Endometrial microvascular endothelial cells (primary cell): ENCODE results near the gene CNTN5. TPM values are rescaled to one million over a fixed set of nuclear protein-coding genes. Genes with fewer than 3 reads are reported as not detected.
"Not testable (repeated sequence)": the region's sequence is repeated elsewhere in the genome, so short reads cannot be mapped to it uniquely, and the experiment has no call there.

Experiments used
- in situ Hi-C: cut with HindIII; loops from 2 replicates; pipeline ENCODE4 v1.10.0; 2017; ENCODE audit warnings: low sequenced_read_pairs, low pct_unique_long_range_greater_than_20kb; ENCODE audit errors: inconsistent ontology term
- total RNA-seq: library from RNA; depleted of rRNA; stranded (reverse); fragments of >200 nt; gene quantifications from one replicate; pipeline ENCODE4 v1.2.3, GENCODE V29; 2015; ENCODE audit errors: inconsistent ontology term

Gene CNTN5
- total RNA-seq: not detected

- in situ Hi-C loops: no loop called here
Observed at GRCh38 chr11:99020352-99021225, at the start of gene CNTN5. Gene CNTN5, plus strand, starts transcription at chr11:99020949.

- in situ Hi-C loops: no loop called here
Observed at GRCh38 chr11:98979205-98979604, 41.5 kb upstream of the CNTN5 start.

DNA sequence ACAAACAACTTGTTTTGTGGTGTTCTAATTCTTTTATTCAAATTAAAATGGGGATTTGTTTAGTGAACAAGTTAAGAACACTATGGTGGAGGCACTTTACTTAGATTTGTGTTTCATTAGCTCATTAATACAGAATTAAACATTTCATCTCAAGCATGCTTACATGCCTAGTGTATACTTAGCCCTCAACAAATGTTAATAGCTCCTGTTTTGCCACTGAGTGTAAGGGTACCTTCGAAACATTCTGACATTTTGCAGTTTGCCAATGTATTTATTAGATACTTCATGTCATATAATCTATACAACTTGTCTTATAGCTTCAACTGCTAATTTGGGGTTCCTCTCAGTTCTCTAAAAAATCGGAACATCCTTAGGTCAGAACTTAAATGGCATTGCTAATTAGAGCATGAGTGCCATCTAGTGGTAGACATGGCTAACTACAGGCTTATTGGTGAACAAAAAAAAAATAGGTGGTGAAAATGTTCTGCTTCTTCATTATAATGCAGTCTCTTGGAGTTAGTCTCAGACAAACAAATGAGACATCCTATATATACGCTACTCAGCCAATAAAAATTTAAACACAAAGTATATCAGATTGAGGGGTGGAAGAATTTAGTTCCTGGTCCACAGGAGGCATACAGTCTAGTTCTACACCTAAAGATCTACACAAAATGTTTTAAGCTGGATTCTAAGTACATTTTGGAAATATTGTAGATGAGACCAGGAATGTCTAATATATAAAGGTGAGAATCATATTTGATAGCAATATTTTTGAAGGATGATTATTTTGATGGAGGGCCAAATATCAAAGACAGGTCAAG lies 4.9 kb upstream of the CNTN5 start:
- in situ Hi-C loops: no loop called here

- in situ Hi-C loops: no loop called here
Observed at GRCh38 chr11:99019696-99020095, 1.1 kb upstream of the CNTN5 start.

GRCh38 chr11:99037057-99037456 lies 16.3 kb downstream of the CNTN5 start:
- in situ Hi-C loops: no loop called here

DNA sequence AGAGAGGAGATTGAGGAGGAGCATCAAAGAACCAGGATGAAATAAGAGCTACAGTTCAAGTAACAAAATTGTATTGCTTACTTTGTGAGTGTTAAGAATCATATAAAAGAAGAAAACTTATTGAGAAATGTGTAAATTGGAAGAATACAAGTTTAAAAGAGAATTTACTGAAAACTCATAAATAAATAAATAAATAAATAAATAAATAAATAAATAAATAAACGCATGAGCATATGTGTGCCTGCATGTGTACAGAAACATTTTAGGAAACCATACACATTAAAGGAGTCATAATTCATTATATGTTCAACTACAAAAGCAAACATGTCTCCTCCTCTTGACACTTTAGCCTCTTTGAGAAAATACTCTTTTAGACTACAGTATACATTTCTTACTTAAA lies 42.6 kb downstream of the CNTN5 start:
- in situ Hi-C loops: no loop called here

GRCh38 chr11:99065121-99065520 lies 44.4 kb downstream of the CNTN5 start:
- in situ Hi-C loops: no loop called here

DNA sequence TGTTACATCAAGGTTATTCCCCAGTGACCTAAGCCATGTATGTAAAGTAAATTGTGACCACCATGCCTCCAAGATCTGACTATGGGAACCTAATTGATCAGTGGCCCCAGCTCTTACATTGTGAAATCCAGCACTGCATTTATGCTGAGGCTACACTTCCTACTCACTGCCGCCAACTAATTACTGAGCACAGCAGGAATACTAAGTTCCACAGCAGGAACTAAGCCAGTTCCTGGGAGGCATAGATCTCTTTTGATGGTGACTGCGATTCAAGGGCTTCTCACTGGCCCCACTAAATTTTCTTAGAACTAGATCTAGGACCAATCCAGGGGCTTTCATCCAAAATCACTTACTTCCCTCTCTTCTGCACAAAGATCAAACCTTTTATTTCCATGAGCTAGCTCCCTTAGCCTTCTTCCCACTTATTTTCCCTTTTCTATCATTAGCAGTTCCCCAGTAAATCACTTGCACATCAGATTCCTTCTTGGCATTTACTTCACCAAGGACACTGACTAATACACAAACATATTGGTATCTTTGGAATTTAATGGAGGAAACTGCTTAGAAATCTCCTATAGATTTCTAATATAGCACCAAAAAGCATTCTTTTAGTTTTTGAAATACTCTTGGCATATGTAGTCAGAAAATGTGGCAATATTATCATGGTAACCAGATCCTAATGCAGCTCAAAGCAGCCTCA lies 46.0 kb downstream of the CNTN5 start:
- in situ Hi-C loops: no loop called here

GRCh38 chr11:99068832-99069231 lies 48.1 kb downstream of the CNTN5 start:
- in situ Hi-C loops: no loop called here

DNA sequence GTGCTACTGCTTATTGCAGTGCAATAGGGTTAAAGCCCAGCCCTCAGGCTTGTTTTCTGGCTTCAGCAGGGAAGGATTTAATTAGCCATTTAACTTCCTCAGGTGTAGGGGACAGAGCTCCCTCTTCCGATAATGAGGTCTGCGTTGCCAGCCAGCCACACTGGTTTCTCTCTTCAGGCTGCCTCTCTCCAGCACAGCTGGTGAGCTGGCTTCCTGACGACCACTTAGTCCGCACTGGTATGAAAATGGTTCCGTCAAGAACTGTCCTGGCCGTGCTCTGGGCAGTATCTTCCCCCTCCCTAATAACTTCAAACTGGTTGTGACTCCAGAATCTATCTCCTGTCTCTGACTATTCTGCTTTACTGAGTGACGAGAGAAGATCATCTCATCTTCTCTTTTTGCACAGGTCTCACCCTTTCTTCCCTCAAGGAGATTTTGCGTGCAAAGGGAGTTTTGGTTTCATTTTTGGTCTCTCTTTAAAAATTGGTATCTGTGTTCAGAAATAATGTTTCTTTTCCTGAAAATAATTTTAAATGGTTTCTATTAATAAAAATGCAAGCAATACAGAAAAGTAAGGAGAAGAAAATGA lies 49.2 kb downstream of the CNTN5 start:
- in situ Hi-C loops: no loop called here

GRCh38 chr11:99079576-99079975 lies 58.8 kb downstream of the CNTN5 start:
- in situ Hi-C loops: no loop called here

- in situ Hi-C loops: no loop called here
Observed at GRCh38 chr11:99080154-99080553, 59.4 kb downstream of the CNTN5 start.

DNA sequence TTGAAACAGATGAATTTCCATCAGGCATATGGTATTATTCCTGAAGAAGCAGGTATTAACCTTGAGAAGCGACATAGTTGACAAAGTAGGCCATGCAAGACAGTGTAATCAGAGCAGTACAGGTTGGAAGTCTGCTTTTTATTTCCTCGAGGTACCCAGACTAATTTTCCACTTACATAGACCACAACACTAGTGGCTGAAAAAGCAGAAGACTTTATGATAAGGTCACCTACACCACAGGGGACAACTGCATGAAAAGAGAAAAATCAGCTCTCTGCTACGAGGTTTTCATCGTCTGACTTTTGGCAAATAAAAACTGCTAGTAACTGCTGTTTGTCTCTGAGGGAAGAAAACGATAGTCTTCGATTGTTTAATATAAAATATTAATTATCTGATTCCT lies 77.5 kb downstream of the CNTN5 start:
- in situ Hi-C loops: no loop called here

- in situ Hi-C loops: no loop called here
Observed at GRCh38 chr11:99098751-99099150, 78.0 kb downstream of the CNTN5 start.

DNA sequence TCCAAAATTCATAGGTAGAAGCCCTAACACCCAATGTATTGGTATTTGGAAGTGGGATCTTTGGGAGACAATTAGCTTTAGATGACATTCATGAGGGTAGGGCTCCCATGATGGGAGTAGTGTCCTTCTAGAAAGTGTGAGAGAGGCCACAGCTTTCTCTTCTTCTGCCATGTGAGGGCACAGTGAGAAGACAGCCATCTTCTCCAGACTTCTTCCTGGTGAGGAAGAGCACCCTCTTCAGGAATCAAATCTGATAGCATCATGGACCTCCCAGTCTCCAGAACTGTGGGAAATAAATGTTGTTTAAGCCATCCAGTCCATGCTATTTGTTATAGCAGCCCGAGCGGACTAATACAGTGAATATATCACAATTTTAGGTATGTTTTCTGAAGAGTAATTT lies 96.9 kb downstream of the CNTN5 start:
- in situ Hi-C loops: no loop called here

DNA sequence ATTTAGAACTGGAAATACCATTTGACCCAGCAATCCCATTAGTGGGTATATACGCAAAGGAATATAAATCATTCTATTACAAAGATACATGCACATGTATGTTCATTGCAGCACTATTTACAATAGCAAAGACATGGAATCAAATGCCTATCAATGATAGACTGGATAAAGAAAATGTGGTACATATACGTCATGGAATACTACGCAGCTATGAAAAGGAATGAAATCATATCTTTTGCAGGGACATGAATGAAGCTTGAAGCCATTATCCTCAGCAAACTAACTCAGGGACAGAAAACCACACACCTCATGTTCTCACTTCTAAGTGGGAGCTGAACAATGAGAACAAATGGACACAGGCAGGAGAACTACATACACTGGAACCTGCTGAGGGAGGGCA lies 113.1 kb downstream of the CNTN5 start:
- in situ Hi-C loops: not testable (repeated sequence)

- in situ Hi-C loops: no loop called here
Observed at GRCh38 chr11:99135508-99135907, 114.8 kb downstream of the CNTN5 start.

GRCh38 chr11:99142237-99142636 lies 121.5 kb downstream of the CNTN5 start:
- in situ Hi-C loops: no loop called here

DNA sequence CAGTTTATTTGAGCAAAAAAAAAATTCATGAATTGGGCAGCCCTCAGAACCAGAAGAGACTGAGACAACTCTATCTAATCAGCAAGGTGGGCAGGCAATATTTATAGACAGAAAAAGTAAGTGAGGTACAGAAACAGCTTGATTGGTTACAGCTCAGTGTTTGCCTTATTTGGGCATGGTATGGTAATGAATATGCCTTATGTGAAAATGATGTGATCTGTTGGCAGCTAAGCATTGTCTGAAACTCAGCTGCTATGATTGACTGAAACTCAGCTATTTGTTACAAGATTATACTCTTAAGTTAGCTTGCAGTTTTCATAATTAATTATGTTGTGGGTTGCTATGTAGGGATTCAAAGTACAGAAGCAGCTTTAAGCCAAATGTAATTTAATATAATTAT lies 127.6 kb downstream of the CNTN5 start:
- in situ Hi-C loops: no loop called here
